ENCODE results near the gene CD37. TPM values are rescaled to one million over a fixed set of nuclear protein-coding genes. Genes with fewer than 3 reads are reported as not detected.

The CD37 gene
- total and polyA plus RNA-seq, 5 donors from 2014 or later, result 149 to 351 (median 168) TPM

GRCh38 chr19:49337267-49338022 lies 2.2 kb downstream of the CD37 start:
- peaks cover 56% of the 10 kb centered on the region for H3K4me1 ChIP-seq (ENCODE audit: control insufficient read depth, insufficient read depth, low read length, poor library complexity, severe bottlenecking)
- H3K4me3 ChIP-seq (ENCODE audit: low read depth, low read length), result no peak overlapping the region
- Mint-ChIP-seq H3K27ac (peak overlapping the region; percentile 81 to 100 (median 99)), H3K36me3 (peaks cover 28% of the 10 kb centered on the region), H3K4me3 (peak overlapping the region; percentile 72 to 100 (median 78)), H3K27me3 (no peaks in the 10 kb centered on the region), H3K9me3 (peaks cover 0 to 1% (median 0%) of the 10 kb centered on the region in 7 donors), H3K4me1 (peaks cover 11 to 71% (median 40%) of the 10 kb centered on the region in 4 donors)
- H3K9me3 ChIP-seq (ENCODE audit: control insufficient read depth in 2 of 2, low read length in 2 of 2), result no peaks in the 10 kb centered on the region
- peak overlapping the region; percentile 21 for H3K27ac ChIP-seq (ENCODE audit: insufficient read depth, low read length, poor library complexity, severe bottlenecking)
- ATAC-seq (ENCODE audit: low read depth in 2 of 2) (no peak), DNase-seq (no peak)
- H3K27me3 ChIP-seq (ENCODE audit: control insufficient read depth, insufficient read depth, low read length), result no peaks in the 10 kb centered on the region
- H3K36me3 ChIP-seq (ENCODE audit: control insufficient read depth, insufficient read depth, low read length), result peaks cover 14% of the 10 kb centered on the region

DNA sequence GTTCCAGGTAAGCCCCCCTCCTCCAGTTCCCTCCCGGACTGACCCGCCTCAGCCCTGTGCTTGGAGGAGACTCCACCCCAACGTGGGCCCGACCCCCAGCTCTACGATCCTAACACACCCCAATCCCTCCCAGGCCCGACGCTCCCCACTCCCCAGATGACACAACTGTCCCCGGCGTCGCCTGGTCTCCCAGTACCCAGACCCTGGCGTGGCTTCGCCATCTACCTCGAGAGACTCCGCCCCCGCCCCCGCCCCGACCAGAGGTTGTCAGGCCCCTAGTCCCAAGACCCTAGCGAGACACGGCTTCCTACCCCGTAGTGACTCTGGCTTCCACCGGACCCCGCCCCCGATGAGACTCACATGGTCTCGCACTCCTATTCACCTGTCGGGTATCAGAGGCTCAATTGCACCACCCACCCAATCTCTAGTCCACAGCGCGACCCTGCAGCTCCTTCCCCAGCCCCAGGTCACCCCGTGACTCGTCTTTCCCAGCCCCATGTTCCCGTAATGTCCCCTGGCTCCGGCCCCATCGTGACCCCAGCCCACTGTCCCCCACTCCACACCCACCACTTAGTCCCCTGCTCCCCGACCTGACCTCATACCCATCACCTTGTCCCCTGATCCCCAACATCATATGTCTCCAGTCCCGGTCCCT lies 2.9 kb downstream of the CD37 start:
- peaks cover 35% of the 10 kb centered on the region for H3K36me3 Mint-ChIP-seq
- Histone ChIP-seq H3K4me3 (ENCODE audit: low read depth, low read length) (no peak overlapping the region), H3K27me3 (ENCODE audit: control insufficient read depth, insufficient read depth, low read length) (no peaks in the 10 kb centered on the region), H3K9me3 (ENCODE audit: control insufficient read depth in 2 of 2, low read length in 2 of 2) (no peaks in the 10 kb centered on the region), H3K4me1 (ENCODE audit: control insufficient read depth, insufficient read depth, low read length, poor library complexity, severe bottlenecking) (peaks cover 53% of the 10 kb centered on the region), H3K27ac (ENCODE audit: insufficient read depth, low read length, poor library complexity, severe bottlenecking) (no peak overlapping the region), H3K36me3 (ENCODE audit: control insufficient read depth, insufficient read depth, low read length) (peaks cover 14% of the 10 kb centered on the region)
- ATAC-seq (ENCODE audit: low read depth in 2 of 2), result no peak
- H3K4me3 Mint-ChIP-seq, result peak overlapping the region in 2 of 4 donors; percentile 72 to 93
- H3K27ac Mint-ChIP-seq, result peak overlapping the region in 2 of 3 donors; percentile 89 to 99
- peaks cover 0 to 1% (median 0%) of the 10 kb centered on the region in 7 donors for H3K9me3 Mint-ChIP-seq
- peaks cover 11 to 68% (median 37%) of the 10 kb centered on the region in 4 donors for H3K4me1 Mint-ChIP-seq
- H3K27me3 Mint-ChIP-seq, result no peaks in the 10 kb centered on the region
- DNase-seq, result no peak

GRCh38 chr19:49338691-49339300 lies 3.6 kb downstream of the CD37 start:
- peak overlapping the region in 3 of 4 donors; percentile 32 to 93 (median 46) for H3K4me3 Mint-ChIP-seq
- ATAC-seq (ENCODE audit: low read depth in 2 of 2) (no peak), DNase-seq (no peak)
- H3K4me1 Mint-ChIP-seq, result peaks cover 8 to 61% (median 31%) of the 10 kb centered on the region in 4 donors
- H3K36me3 Mint-ChIP-seq, result peaks cover 35% of the 10 kb centered on the region
- H3K4me3 ChIP-seq (ENCODE audit: low read depth, low read length), result no peak overlapping the region
- no peaks in the 10 kb centered on the region for H3K27me3 ChIP-seq (ENCODE audit: control insufficient read depth, insufficient read depth, low read length)
- H3K9me3 Mint-ChIP-seq, result peaks cover 0 to 1% (median 0%) of the 10 kb centered on the region in 7 donors
- H3K27ac Mint-ChIP-seq, result peak overlapping the region in 2 of 3 donors; percentile 26 to 89
- H3K27ac ChIP-seq (ENCODE audit: insufficient read depth, low read length, poor library complexity, severe bottlenecking), result no peak overlapping the region
- H3K9me3 ChIP-seq (ENCODE audit: control insufficient read depth in 2 of 2, low read length in 2 of 2), result no peaks in the 10 kb centered on the region
- peaks cover 14% of the 10 kb centered on the region for H3K36me3 ChIP-seq (ENCODE audit: control insufficient read depth, insufficient read depth, low read length)
- H3K27me3 Mint-ChIP-seq, result no peaks in the 10 kb centered on the region
- peaks cover 47% of the 10 kb centered on the region for H3K4me1 ChIP-seq (ENCODE audit: control insufficient read depth, insufficient read depth, low read length, poor library complexity, severe bottlenecking)

GRCh38 chr19:49339301-49340068 lies 4.3 kb downstream of the CD37 start:
- H3K27me3 Mint-ChIP-seq, result no peaks in the 10 kb centered on the region
- Histone ChIP-seq H3K9me3 (ENCODE audit: control insufficient read depth in 2 of 2, low read length in 2 of 2) (no peaks in the 10 kb centered on the region), H3K27me3 (ENCODE audit: control insufficient read depth, insufficient read depth, low read length) (no peaks in the 10 kb centered on the region), H3K27ac (ENCODE audit: insufficient read depth, low read length, poor library complexity, severe bottlenecking) (no peak overlapping the region), H3K4me1 (ENCODE audit: control insufficient read depth, insufficient read depth, low read length, poor library complexity, severe bottlenecking) (peaks cover 40% of the 10 kb centered on the region), H3K4me3 (ENCODE audit: low read depth, low read length) (no peak overlapping the region), H3K36me3 (ENCODE audit: control insufficient read depth, insufficient read depth, low read length) (peaks cover 14% of the 10 kb centered on the region)
- peaks cover 5 to 56% (median 26%) of the 10 kb centered on the region in 4 donors for H3K4me1 Mint-ChIP-seq
- H3K4me3 Mint-ChIP-seq, result peak overlapping the region in 2 of 4 donors; percentile 50 to 51
- peaks cover 35% of the 10 kb centered on the region for H3K36me3 Mint-ChIP-seq
- no peak for ATAC-seq (ENCODE audit: low read depth in 2 of 2)
- peaks cover 0 to 1% (median 0%) of the 10 kb centered on the region in 7 donors for H3K9me3 Mint-ChIP-seq
- no peak for DNase-seq
- peak overlapping the region in 1 of 3 donors; percentile 59 for H3K27ac Mint-ChIP-seq

GRCh38 chr19:49340069-49340864 lies 5.1 kb downstream of the CD37 start:
- DNase-seq, result no peak
- no peak overlapping the region for H3K27ac ChIP-seq (ENCODE audit: insufficient read depth, low read length, poor library complexity, severe bottlenecking)

DNA sequence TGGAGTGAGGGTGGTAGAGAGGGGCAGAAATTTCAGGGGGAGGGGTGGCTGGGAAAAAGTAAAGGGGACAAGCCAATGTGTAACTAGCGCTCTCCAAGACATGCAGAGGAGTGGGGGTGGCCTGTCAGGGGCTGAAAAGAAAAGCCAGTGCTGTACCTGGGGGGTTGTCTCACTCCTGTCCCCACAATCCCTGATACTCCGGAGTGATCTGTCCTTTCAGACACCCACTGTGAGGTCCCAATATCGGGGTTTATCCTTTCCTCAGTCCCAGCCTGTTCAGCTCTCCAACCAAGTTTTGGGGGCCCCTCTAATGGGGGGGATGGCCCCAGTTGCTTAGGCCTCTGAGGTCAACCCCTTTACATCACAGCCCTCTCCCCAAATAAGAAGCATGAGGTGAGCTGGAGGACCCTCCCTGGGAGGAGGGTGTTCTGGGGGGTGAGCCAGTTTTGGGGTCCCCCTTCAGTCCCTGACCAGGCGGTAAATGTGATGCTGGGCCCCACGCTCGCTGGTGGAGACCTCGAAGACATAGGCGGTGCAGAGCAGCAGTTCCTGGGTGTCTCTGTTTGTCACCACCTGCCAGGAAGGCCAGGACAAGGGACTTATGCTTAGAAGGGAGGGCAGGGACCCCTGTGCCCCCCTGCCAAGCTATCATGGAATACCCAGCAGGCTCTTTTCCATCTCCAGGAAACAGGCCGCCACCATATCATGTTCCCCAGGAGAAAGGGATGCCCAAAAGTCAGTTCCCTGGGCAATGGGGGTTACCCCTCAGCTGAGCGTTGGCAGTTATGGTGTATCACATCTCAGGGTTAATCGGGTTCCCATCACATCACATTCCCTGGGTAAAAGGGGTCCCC lies 5.9 kb downstream of the CD37 start:
- no peaks in the 10 kb centered on the region for H3K27me3 Mint-ChIP-seq
- peaks cover 35% of the 10 kb centered on the region for H3K36me3 Mint-ChIP-seq
- H3K4me1 Mint-ChIP-seq, result peaks cover 0 to 40% (median 18%) of the 10 kb centered on the region in 4 donors
- ATAC-seq (ENCODE audit: low read depth in 2 of 2) (no peak), DNase-seq (no peak)
- H3K4me3 Mint-ChIP-seq, result peak overlapping the region in 1 of 4 donors; percentile 50
- peak overlapping the region in 1 of 3 donors; percentile 80 for H3K27ac Mint-ChIP-seq
- H3K4me3 ChIP-seq (ENCODE audit: low read depth, low read length), result no peak overlapping the region
- peaks cover 0 to 1% (median 0%) of the 10 kb centered on the region in 7 donors for H3K9me3 Mint-ChIP-seq
- H3K27ac ChIP-seq (ENCODE audit: insufficient read depth, low read length, poor library complexity, severe bottlenecking), result no peak overlapping the region
- no peaks in the 10 kb centered on the region for H3K9me3 ChIP-seq (ENCODE audit: control insufficient read depth in 2 of 2, low read length in 2 of 2)
- peaks cover 14% of the 10 kb centered on the region for H3K36me3 ChIP-seq (ENCODE audit: control insufficient read depth, insufficient read depth, low read length)
- peaks cover 24% of the 10 kb centered on the region for H3K4me1 ChIP-seq (ENCODE audit: control insufficient read depth, insufficient read depth, low read length, poor library complexity, severe bottlenecking)
- no peaks in the 10 kb centered on the region for H3K27me3 ChIP-seq (ENCODE audit: control insufficient read depth, insufficient read depth, low read length)

More at GRCh38 chr19:49340069-49340864, 5.1 kb downstream of the CD37 start:
- H3K27me3 Mint-ChIP-seq, result no peaks in the 10 kb centered on the region
- Histone ChIP-seq H3K4me3 (ENCODE audit: low read depth, low read length) (no peak overlapping the region), H3K4me1 (ENCODE audit: control insufficient read depth, insufficient read depth, low read length, poor library complexity, severe bottlenecking) (peaks cover 33% of the 10 kb centered on the region), H3K9me3 (ENCODE audit: control insufficient read depth in 2 of 2, low read length in 2 of 2) (no peaks in the 10 kb centered on the region), H3K36me3 (ENCODE audit: control insufficient read depth, insufficient read depth, low read length) (peaks cover 14% of the 10 kb centered on the region), H3K27me3 (ENCODE audit: control insufficient read depth, insufficient read depth, low read length) (no peaks in the 10 kb centered on the region)
- ATAC-seq (ENCODE audit: low read depth in 2 of 2), result no peak
- peaks cover 42% of the 10 kb centered on the region for H3K36me3 Mint-ChIP-seq
- peaks cover 0 to 1% (median 0%) of the 10 kb centered on the region in 7 donors for H3K9me3 Mint-ChIP-seq
- peaks cover 5 to 48% (median 23%) of the 10 kb centered on the region in 4 donors for H3K4me1 Mint-ChIP-seq
- H3K27ac Mint-ChIP-seq, result peak overlapping the region in 2 of 3 donors; percentile 59 to 80
- peak overlapping the region in 2 of 4 donors; percentile 43 to 50 for H3K4me3 Mint-ChIP-seq
